GM12865 (cell line): ENCODE data around the gene ARHGAP4.

Experiments used
- DNase-seq: peaks from one replicate; pipeline ENCODE4 v3.0.0; 2010; ENCODE audit warnings: low read depth
- H3K4me3 ChIP-seq: 2 replicates; pipeline ENCODE4 v1.5.1; 2011; ENCODE audit warnings: mild to moderate bottlenecking, low read depth, low read length, control low read depth
- TF ChIP-seq, protein P1 (sequence below): IDR thresholded peaks from 2 replicates; pipeline ENCODE4 v1.5.1; 2011; ENCODE audit warnings: low read length, control low read depth, low read depth, inconsistent platforms; ENCODE audit not compliant: insufficient read depth; ENCODE audit errors: missing control alignments

The ARHGAP4 gene

DNA sequence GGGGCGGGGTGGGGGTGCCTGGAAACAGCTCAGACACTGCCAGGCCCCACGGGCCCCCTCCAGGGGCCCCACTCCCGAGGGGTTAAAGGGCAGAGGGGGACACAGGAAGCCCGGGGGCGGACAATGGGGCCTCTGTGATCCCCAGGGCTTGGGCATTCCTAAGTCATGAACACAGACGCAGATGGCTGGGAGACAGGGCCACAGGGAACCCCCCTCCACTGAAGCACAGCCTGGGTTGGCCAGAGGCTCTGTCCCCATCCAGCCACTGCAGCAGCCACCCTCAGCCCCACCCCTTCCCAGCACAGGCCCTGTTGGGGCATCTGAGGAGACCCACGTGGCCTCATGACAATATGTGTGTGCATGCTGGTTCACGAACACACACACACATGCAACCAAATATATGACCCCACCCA is 44.0 kb downstream of the ARHGAP4 start:
- H3K4me3 ChIP-seq = no peak overlapping the region
- DNase-seq = no peak
- TF ChIP-seq, protein P1, sequence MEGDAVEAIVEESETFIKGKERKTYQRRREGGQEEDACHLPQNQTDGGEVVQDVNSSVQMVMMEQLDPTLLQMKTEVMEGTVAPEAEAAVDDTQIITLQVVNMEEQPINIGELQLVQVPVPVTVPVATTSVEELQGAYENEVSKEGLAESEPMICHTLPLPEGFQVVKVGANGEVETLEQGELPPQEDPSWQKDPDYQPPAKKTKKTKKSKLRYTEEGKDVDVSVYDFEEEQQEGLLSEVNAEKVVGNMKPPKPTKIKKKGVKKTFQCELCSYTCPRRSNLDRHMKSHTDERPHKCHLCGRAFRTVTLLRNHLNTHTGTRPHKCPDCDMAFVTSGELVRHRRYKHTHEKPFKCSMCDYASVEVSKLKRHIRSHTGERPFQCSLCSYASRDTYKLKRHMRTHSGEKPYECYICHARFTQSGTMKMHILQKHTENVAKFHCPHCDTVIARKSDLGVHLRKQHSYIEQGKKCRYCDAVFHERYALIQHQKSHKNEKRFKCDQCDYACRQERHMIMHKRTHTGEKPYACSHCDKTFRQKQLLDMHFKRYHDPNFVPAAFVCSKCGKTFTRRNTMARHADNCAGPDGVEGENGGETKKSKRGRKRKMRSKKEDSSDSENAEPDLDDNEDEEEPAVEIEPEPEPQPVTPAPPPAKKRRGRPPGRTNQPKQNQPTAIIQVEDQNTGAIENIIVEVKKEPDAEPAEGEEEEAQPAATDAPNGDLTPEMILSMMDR = no peak

DNA sequence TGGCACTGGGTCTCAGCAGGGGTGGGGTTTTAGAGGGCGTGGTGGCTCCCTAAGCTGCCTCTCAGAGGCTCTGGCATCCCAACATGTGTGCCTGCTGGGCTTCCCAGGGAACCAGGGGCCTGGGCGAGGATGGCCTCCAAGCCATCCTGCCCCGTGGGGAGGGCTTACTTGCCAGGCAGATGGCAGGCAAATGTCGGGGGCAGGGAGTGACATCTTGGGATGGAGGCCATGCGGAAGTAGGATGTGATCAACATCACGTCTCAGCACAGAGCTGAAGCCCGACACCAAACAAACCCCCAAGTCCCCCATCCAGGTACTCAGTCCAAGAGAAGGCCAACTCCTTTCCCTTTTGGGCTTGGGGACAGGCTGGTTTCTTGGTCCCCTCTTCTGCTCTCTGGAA is 44.8 kb downstream of the ARHGAP4 start:
- TF ChIP-seq, protein P1 = no peak

DNA sequence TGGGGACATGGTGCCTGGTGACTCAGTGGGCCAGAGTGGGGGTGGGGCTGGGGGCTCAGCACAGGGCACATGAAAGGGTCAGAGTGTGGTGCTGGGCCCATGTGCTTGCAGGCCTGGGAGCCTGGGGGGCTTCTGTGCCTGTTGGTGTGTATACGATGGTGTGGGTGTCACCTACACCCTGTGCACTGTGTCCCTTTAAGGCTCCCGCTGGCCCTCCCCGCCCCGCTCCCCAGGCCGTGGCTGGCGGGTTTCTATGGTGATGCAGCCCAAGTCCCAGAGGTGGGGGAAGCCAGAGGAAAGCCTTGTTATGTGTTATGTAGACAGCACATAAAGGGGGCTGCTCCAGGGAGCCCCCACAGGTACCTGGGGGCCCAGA is 45.6 kb downstream of the ARHGAP4 start:
- no peak for DNase-seq
- no peak overlapping the region for H3K4me3 ChIP-seq
- TF ChIP-seq, protein P1 = no peak

More for the DNA sequence above, 44.8 kb downstream of the ARHGAP4 start:
- no peak for DNase-seq
- no peak overlapping the region for H3K4me3 ChIP-seq

DNA sequence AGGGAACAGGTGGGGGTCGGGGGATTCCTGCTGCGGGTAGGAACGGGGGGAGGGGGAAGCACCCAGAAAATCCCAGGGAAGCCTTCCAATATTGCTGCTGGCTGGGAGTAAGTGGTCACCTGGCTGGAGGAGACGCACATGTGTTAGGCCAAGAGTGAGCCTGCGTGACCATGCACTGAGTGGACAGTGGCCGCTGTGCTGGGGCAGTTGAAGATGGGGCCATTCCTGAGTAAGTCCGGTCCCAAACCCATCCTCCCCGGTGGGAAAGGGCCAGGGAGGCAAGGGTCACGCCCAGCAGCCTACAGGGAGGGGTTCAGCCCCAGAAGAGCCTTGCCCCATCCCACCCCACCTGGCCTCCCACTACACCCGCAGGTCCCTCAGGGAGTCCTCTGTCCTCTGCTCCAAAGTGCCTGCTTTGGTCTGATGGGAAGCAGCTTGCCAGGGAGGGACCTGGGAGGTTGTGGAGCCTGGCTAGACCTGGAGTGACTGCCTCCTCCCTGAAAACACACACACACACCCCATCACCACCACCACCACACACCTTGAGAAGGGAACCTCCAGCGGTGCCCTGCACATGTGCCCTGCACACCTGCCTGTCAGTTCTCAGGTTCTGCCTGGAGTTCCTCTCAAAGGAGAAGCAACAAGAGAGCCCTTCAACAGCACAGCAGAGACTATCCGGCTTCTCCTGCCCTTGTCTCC is 46.2 kb downstream of the ARHGAP4 start:
- H3K4me3 ChIP-seq = no peak overlapping the region
- no peak for DNase-seq
- TF ChIP-seq, protein P1 = no peak

DNA sequence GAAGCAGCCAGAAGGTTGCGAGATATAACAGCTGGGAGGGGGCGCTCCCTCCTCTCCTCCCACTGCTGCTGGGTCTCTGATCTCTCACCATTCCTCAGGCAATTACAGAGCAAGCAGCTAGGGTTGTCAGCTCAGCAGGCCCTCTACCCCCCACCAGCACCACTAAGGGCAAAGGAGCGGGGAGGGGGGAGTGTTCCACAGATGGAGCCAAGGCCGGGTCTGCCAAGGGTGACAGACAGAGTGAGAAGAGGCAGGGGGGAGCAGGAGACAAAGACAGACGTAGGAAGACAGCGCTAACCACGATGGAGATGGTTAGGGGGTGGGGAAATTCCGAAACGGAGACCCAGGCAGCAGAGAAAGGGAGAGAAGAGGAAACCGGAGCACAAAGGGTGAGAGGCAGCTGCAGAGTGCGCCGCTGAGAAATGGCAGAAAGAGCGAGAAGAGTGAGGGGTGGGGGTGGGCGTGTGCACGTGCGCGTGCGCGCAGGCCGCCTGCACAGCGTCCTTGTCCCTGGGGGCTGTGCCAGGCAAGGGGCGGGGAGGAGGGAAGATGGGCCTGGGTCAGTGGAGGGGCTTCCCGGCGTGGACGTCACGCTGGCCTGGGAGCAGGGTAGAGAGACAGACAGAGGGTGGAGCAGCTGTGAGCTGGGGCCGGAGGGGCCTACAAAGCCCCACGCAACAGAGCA is 47.0 kb downstream of the ARHGAP4 start:
- TF ChIP-seq, protein P1 = no peak
- DNase-seq = no peak
- H3K4me3 ChIP-seq = no peak overlapping the region

DNA sequence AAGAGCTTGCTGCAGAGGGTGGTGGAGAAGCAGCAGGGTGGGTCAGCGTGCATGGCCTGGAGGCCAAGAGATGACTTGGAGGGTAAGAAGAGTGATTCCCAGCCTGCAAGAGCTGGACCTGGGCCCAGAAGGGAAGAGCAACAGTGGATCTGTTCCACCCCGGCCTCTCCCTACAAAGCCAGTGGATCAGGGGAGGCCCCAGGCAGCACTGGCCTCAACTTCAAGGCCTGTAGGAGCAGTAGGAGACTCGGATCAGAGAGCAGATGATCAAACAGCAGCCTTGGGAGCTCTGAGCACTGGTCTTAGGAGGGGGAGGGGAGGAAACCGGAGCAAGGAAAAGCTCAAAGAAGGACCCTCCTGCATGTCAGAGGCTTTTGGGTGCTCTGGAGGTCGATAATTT is 47.7 kb downstream of the ARHGAP4 start:
- TF ChIP-seq, protein P1 = no peak
- DNase-seq = no peak
- no peak overlapping the region for H3K4me3 ChIP-seq
